ENCODE measurements around the gene TACR2. TPM values are rescaled to one million over a fixed set of nuclear protein-coding genes. Genes with fewer than 3 reads are reported as not detected.

Gene TACR2
- polyA plus RNA-seq, 2 of the 4 experiments (the other 2 are of a cell fraction): 0.09 to 0.16 TPM

GRCh38 chr10:69364232-69364940 lies 52.3 kb downstream of the TACR2 start:
- ChIA-PET CTCF (interaction anchor here (1.1 to 3.5 kb wide), 8 partner anchors 10 to 130 kb away, joined by 4 to 14 read pairs (median 4); no protein-coding TSS in a partner anchor), POLR2A (no interaction called here)
- DNase-seq (ENCODE audit: low read depth in 1 of 2, low spot score in 1 of 2): no peak
- no peak for ATAC-seq
- Histone ChIP-seq H3K9me3 (no peaks in the 10 kb centered on the region), H3K4me1 (peaks cover 41% of the 10 kb centered on the region), H3K27ac (peak overlapping the region in 1 of 2 experiments; percentile 77; a peak in 3 of 6 replicates), H3K4me2 (no peak overlapping the region), H3K4me3 (no peak overlapping the region)
- WGBS (ENCODE audit: missing lambda C conversion rate): 91% methylated on average over 9 of the region's 9 CpGs
- no peak for TF ChIP-seq EHMT2 (IDR thresholded peaks at IDR 0.05; ENCODE audit: low read depth)
- no peak for FAIRE-seq

GRCh38 chr10:69363666-69364065 lies 53.1 kb downstream of the TACR2 start:
- Histone ChIP-seq H3K4me1 (peaks cover 48% of the 10 kb centered on the region), H3K27ac (peak overlapping the region; percentile 77 to 84; a peak in 4 of 6 replicates), H3K4me3 (no peak overlapping the region), H3K4me2 (0 out of 3 replicates have a peak overlapping the region, but pooled peaks have one; percentile 66), H3K9me3 (no peaks in the 10 kb centered on the region)
- CTCF ChIA-PET: interaction anchor here (1.3 to 3.5 kb wide), 6 partner anchors 10 to 130 kb away, joined by 4 to 14 read pairs (median 6); no protein-coding TSS in a partner anchor
- ATAC-seq (no peak), DNase-seq (ENCODE audit: low read depth in 1 of 2, low spot score in 1 of 2) (no peak), FAIRE-seq (no peak)
- TF ChIP-seq FOSB (CRISPR knock-in tag; IDR thresholded peaks at IDR 0.05): no peak
- TF ChIP-seq RNF2 (IDR thresholded peaks at IDR 0.05; ENCODE audit: borderline replicate concordance, low read depth): no peak
- TF ChIP-seq RFX5 (IDR thresholded peaks at IDR 0.05): no peak
- TF ChIP-seq HEYL (CRISPR knock-in tag; IDR thresholded peaks at IDR 0.05): no peak
- no peak for TF ChIP-seq PHF8 (IDR thresholded peaks at IDR 0.05; ENCODE audit: borderline replicate concordance, low read depth)
- no peak for TF ChIP-seq JUNB (IDR thresholded peaks at IDR 0.05)
- no peak for TF ChIP-seq CBX8 (IDR thresholded peaks at IDR 0.05)
- no peak for TF ChIP-seq CTCF (IDR thresholded peaks at IDR 0.05)
- no peak for TF ChIP-seq HOXB5 (CRISPR knock-in tag; IDR thresholded peaks at IDR 0.05)
- no peak for TF ChIP-seq GATA3 (IDR thresholded peaks at IDR 0.05; ENCODE audit: borderline replicate concordance)
- TF ChIP-seq ESRRA (IDR thresholded peaks at IDR 0.05; ENCODE audit: borderline replicate concordance, low read length): no peak
- no peak for TF ChIP-seq JUN (IDR thresholded peaks at IDR 0.05)
- TF ChIP-seq USF2 (IDR thresholded peaks at IDR 0.05): no peak
- no peak for TF ChIP-seq PBX3 (IDR thresholded peaks at IDR 0.05)
- no peak for TF ChIP-seq NFE2L2 (conservative IDR thresholded peaks at IDR 0.05; ENCODE audit: low read length)
- TF ChIP-seq ATOH8 (CRISPR knock-in tag; IDR thresholded peaks at IDR 0.05; ENCODE audit: low read depth): no peak
- TF ChIP-seq EP300 (IDR thresholded peaks at IDR 0.05): no peak
- TF ChIP-seq CBX2 (IDR thresholded peaks at IDR 0.05; ENCODE audit: borderline replicate concordance, low read depth): no peak
- TF ChIP-seq FOXS1 (CRISPR knock-in tag; IDR thresholded peaks at IDR 0.05): no peak
- POLR2A ChIA-PET: no interaction called here
- 95% methylated on average over 5 of the region's 5 CpGs for WGBS (ENCODE audit: missing lambda C conversion rate)
